Effector memory CD4-positive, alpha-beta T cell (primary cell): ENCODE results near the gene DVL2.

Experiments
- DNase-seq, 3 donors: peaks; one replicate each; pipeline ENCODE4 v3.0.0-alpha.2; 2020
- H3K27ac ChIP-seq: 2 replicates; pipeline ENCODE4 v1.7.0; 2013; ENCODE audit warnings: mild to moderate bottlenecking, low read length, moderate library complexity; ENCODE audit not compliant: insufficient read depth, poor library complexity, severe bottlenecking
- H3K27me3 ChIP-seq: replicated peaks from 2 replicates; pipeline ENCODE4 v1.7.0; 2013; ENCODE audit warnings: mild to moderate bottlenecking, low read length; ENCODE audit not compliant: insufficient read depth, control insufficient read depth, poor library complexity, severe bottlenecking
- H3K36me3 ChIP-seq: 2 replicates; pipeline ENCODE4 v1.7.0; 2013; ENCODE audit warnings: mild to moderate bottlenecking, low read length, moderate library complexity; ENCODE audit not compliant: control insufficient read depth, insufficient read depth
- H3K4me1 ChIP-seq: 2 replicates; pipeline ENCODE4 v1.7.0; 2013; ENCODE audit warnings: low read length, mild to moderate bottlenecking; ENCODE audit not compliant: control insufficient read depth, insufficient read depth, poor library complexity, severe bottlenecking
- H3K4me3 ChIP-seq: 2 replicates; pipeline ENCODE4 v1.7.0; 2013; ENCODE audit warnings: low read length, low read depth, mild to moderate bottlenecking; ENCODE audit not compliant: insufficient read depth, poor library complexity, severe bottlenecking
- H3K9me3 ChIP-seq: 2 replicates; pipeline ENCODE4 v1.7.0; 2013; ENCODE audit warnings: mild to moderate bottlenecking, low read length, moderate library complexity; ENCODE audit not compliant: control insufficient read depth
- total RNA-seq, 3 donors: gene quantifications; one replicate each; lab custom pipeline; 2026; lab: John Stamatoyannopoulos, UW

DVL2 gene
- 38.0 to 47.8 (median 46.3) reads per million in 3 donors for total RNA-seq

- Histone ChIP-seq H3K9me3 (no peaks in the 10 kb centered on the region), H3K36me3 (peaks cover 25% of the 10 kb centered on the region), H3K4me3 (peak within 1 kb of the TSS; percentile 76), H3K27ac (peak within 1 kb of the TSS; percentile 78), H3K4me1 (peaks cover 21% of the 10 kb centered on the region), H3K27me3 (no peaks in the 10 kb centered on the region)
- peak; percentile 89 to 95 (median 90) for DNase-seq
Observed at GRCh38 chr17:7234083-7234951, at the start of gene DVL2. Gene DVL2 (minus strand): TSS chr17:7234517. CDS start chr17:7234262, 255 bp downstream.

GRCh38 chr17:7283471-7284216 is 49.3 kb upstream of the DVL2 start:
- H3K27me3 ChIP-seq: peaks cover 12% of the 10 kb centered on the region

GRCh38 chr17:7282752-7283321 is 48.5 kb upstream of the DVL2 start:
- H3K9me3 ChIP-seq: no peaks in the 10 kb centered on the region
- no peak for DNase-seq
- H3K27ac ChIP-seq: no peak overlapping the region
- H3K27me3 ChIP-seq: peaks cover 12% of the 10 kb centered on the region
- H3K4me3 ChIP-seq: no peak overlapping the region
- peaks cover 22% of the 10 kb centered on the region for H3K4me1 ChIP-seq
- no peaks in the 10 kb centered on the region for H3K36me3 ChIP-seq

More at GRCh38 chr17:7283471-7284216, 49.3 kb upstream of the DVL2 start:
- no peak for DNase-seq
- H3K4me3 ChIP-seq: no peak overlapping the region
- H3K9me3 ChIP-seq: no peaks in the 10 kb centered on the region
- H3K36me3 ChIP-seq: no peaks in the 10 kb centered on the region
- H3K27ac ChIP-seq: no peak overlapping the region
- peaks cover 22% of the 10 kb centered on the region for H3K4me1 ChIP-seq

- peaks cover 22% of the 10 kb centered on the region for H3K4me1 ChIP-seq
- H3K27me3 ChIP-seq: peaks cover 12% of the 10 kb centered on the region
- no peak for DNase-seq
- no peak overlapping the region for H3K27ac ChIP-seq
- H3K4me3 ChIP-seq: peak overlapping the region; percentile 53
- H3K9me3 ChIP-seq: no peaks in the 10 kb centered on the region
- no peaks in the 10 kb centered on the region for H3K36me3 ChIP-seq
Observed at GRCh38 chr17:7281953-7282751, 47.8 kb upstream of the DVL2 start.

DNA sequence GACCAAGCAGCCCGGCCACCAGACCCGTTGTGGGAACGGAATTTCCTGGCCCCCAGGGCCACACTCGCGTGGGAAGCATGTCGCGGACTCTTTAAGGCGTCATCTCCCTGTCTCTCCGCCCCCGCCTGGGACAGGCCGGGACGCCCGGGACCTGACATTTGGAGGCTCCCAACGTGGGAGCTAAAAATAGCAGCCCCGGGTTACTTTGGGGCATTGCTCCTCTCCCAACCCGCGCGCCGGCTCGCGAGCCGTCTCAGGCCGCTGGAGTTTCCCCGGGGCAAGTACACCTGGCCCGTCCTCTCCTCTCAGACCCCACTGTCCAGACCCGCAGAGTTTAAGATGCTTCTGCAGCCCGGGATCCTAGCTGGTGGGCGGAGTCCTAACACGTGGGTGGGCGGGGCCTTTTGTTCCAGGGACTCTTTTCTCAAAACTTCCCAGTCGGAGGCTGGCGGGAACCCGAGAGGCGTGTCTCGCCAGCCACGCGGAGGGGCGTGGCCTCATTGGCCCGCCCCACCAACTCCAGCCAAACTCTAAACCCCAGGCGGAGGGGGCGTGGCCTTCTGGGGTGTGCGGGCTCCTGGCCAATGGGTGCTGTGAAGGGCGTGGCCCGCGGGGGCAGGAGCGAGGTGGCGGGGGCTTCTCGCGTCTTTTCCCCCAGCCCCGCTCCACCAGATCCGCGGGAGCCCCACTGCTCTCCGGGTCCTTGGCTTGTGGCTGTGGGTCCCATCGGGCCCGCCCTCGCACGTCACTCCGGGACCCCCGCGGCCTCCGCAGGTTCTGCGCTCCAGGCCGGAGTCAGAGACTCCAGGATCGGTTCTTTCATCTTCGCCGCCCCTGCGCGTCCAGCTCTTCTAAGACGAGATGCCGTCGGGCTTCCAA is 47.0 kb upstream of the DVL2 start, which contains the start of gene SLC2A4:
Gene SLC2A4, plus strand, starts transcription at position 645 of the 879 bp plus-strand sequence. Its CDS starts 217 bp downstream, at position 862.
- H3K4me1 ChIP-seq: peaks cover 22% of the 10 kb centered on the region
- H3K27me3 ChIP-seq: peaks cover 12% of the 10 kb centered on the region
- DNase-seq: peak; percentile 64 to 76 (median 73)
- peak within 1 kb of the TSS; percentile 53 for H3K4me3 ChIP-seq
- H3K36me3 ChIP-seq: no peaks in the 10 kb centered on the region
- H3K27ac ChIP-seq: peak within 1 kb of the TSS; percentile 24
- H3K9me3 ChIP-seq: no peaks in the 10 kb centered on the region

DNA sequence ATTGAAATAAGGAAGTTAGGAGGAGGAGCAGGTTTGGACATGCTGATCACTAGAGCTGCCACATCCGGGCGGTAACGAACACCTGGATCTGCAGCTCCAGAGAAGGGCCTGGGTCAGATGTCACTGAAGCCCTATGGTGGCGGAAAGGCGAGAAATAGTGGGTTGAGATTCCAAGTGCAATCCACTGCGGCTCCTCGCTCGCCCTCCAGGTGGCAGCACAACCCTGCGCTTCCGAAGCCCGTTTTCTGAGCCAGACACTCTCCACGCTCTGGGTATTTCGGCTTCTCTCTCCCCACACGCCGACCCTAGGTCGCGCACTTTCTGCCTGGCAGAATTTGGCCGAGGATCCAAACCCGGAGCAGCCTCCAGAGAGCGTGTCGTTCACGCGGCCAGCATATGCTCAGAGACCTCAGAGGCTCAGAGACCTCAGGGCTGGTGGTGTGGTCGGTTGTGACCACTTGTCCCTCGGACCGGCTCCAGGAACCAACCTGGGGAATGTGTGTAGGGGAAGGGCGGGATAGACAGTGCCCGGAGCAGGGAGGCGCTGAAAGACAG is 46.3 kb upstream of the DVL2 start:
- H3K27ac ChIP-seq: peak overlapping the region; percentile 24
- H3K36me3 ChIP-seq: no peaks in the 10 kb centered on the region
- peak overlapping the region; percentile 53 for H3K4me3 ChIP-seq
- no peaks in the 10 kb centered on the region for H3K9me3 ChIP-seq
- peak; percentile 66 to 76 (median 73) for DNase-seq
- H3K27me3 ChIP-seq: peaks cover 12% of the 10 kb centered on the region
- peaks cover 22% of the 10 kb centered on the region for H3K4me1 ChIP-seq

- no peaks in the 10 kb centered on the region for H3K9me3 ChIP-seq
- H3K27ac ChIP-seq: no peak overlapping the region
- peaks cover 22% of the 10 kb centered on the region for H3K4me1 ChIP-seq
- H3K27me3 ChIP-seq: peaks cover 12% of the 10 kb centered on the region
- no peaks in the 10 kb centered on the region for H3K36me3 ChIP-seq
- no peak for DNase-seq
- no peak overlapping the region for H3K4me3 ChIP-seq
Observed at GRCh38 chr17:7279448-7279847, 45.1 kb upstream of the DVL2 start.

DNA sequence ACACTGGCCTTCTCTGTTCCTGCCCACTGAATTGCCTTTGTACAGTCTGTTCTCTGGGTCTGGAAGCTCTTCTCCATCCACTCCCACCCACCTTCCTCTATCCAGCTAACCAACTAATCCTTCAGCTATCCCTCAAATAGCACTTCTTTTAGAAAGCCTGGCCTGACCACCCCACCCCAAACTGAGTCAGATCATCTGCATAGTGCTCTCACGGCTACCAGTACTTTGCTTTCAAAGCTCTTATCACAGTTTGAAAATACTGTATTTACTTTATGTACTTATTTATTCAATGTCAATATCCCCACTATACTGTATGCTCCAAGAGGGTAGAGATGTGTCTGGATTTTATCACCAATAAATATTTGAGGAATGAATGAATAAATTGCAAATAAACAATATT is 32.5 kb upstream of the DVL2 start:
- Histone ChIP-seq H3K4me1 (peaks cover 19% of the 10 kb centered on the region), H3K27me3 (no peaks in the 10 kb centered on the region), H3K4me3 (no peak overlapping the region), H3K9me3 (no peaks in the 10 kb centered on the region), H3K27ac (no peak overlapping the region), H3K36me3 (no peaks in the 10 kb centered on the region)
- no peak for DNase-seq
